SK-N-SH (cell line): ENCODE data around the gene C20orf204. TPM values are rescaled to one million over a fixed set of nuclear protein-coding genes. Genes with fewer than 3 reads are reported as not detected.

ENCODE experiments used
- CTCF ChIA-PET: fragments of 300-600, 350-600 bp; formaldehyde crosslinking; extraction: SDS; loops from one replicate; lab custom pipeline; 2021; lab: Yijun Ruan, JAX
- POLR2A ChIA-PET: fragments of 350-600 bp; sonication (Branson Sonifier 250); formaldehyde crosslinking; extraction: SDS; loops from one replicate; lab custom pipeline; 2020; ENCODE audit warnings: antibody characterized with exemption, inconsistent platforms; lab: Yijun Ruan, JAX
- DNase-seq: peaks from one replicate; pipeline ENCODE4 v3.0.0; 2012
- H2AFZ ChIP-seq: fragments of 200-600 bp; sonication (generic); 2 replicates; pipeline ENCODE4 v1.8.1; 2016; ENCODE audit warnings: antibody characterized with exemption, mild to moderate bottlenecking, low read depth
- H3F3A ChIP-seq: fragments of 200-600 bp; sonication (generic); replicated peaks from 2 replicates; pipeline ENCODE3; 2016; ENCODE audit warnings: antibody characterized with exemption, mild to moderate bottlenecking; ENCODE audit not compliant: insufficient read depth
- H3K27ac ChIP-seq, 2 experiments: fragments of 200-500 bp in 1 of 2; fragments of 200-600 bp in 1 of 2; sonication (Bioruptor generic) in 1 of 2; sonication (generic), shearing (Covaris generic) in 1 of 2; 2 replicates each; pipeline versions ENCODE4 v1.5.1 to v1.6.1; 2014 to 2016; ENCODE audit warnings: low read depth in 2 of 2, inconsistent platforms in 1 of 2, low read length in 1 of 2, mild to moderate bottlenecking in 1 of 2, mixed read lengths in 1 of 2
- H3K27me3 ChIP-seq: fragments of 200-600 bp; sonication (generic), shearing (Covaris generic); 2 replicates; pipeline ENCODE4 v1.6.1; 2016; ENCODE audit warnings: mixed run types; ENCODE audit not compliant: insufficient read depth
- H3K36me3 ChIP-seq, 2 experiments: fragments of 200-500 bp in 1 of 2; fragments of 200-600 bp in 1 of 2; sonication (Bioruptor generic) in 1 of 2; sonication (generic) in 1 of 2; replicated peaks in 1 of 2; 2 replicates each; pipeline versions ENCODE3 to v1.5.1; 2014 to 2016; ENCODE audit warnings: low read length in 1 of 2, mild to moderate bottlenecking in 1 of 2; ENCODE audit not compliant: insufficient read depth in 2 of 2, control insufficient read depth in 1 of 2
- H3K4me1 ChIP-seq, 2 experiments: fragments of 200-500 bp in 1 of 2; fragments of 200-600 bp in 1 of 2; sonication (Bioruptor generic) in 1 of 2; sonication (generic), shearing (Covaris generic) in 1 of 2; 2 replicates each; pipeline versions ENCODE4 v1.5.1 to v1.6.1; 2014 to 2016; ENCODE audit warnings: low read depth in 1 of 2, low read length in 1 of 2, mixed run types in 1 of 2; ENCODE audit not compliant: insufficient read depth in 2 of 2, control insufficient read depth in 1 of 2
- H3K4me2 ChIP-seq: fragments of 200-600 bp; sonication (generic), shearing (Covaris generic); 2 replicates; pipeline ENCODE4 v1.6.1; 2017; ENCODE audit warnings: mixed run types
- H3K4me3 ChIP-seq, 2 experiments: fragments of 200-500 bp in 1 of 2; fragments of 200-600 bp in 1 of 2; sonication (Bioruptor generic) in 1 of 2; sonication (generic), shearing (Covaris generic) in 1 of 2; 2 replicates each; pipeline versions ENCODE4 v1.5.1 to v1.8.1; 2014 to 2016; ENCODE audit warnings: low read depth in 2 of 2, inconsistent platforms in 1 of 2, low read length in 1 of 2, mild to moderate bottlenecking in 1 of 2, mixed read lengths in 1 of 2, moderate library complexity in 1 of 2
- H3K79me2 ChIP-seq: fragments of 200-600 bp; sonication (generic); 2 replicates; pipeline ENCODE4 v1.8.1; 2017; ENCODE audit warnings: mild to moderate bottlenecking; ENCODE audit not compliant: insufficient read depth
- H3K9ac ChIP-seq: fragments of 200-600 bp; sonication (generic); 2 replicates; pipeline ENCODE4 v1.6.1; 2017; ENCODE audit warnings: mixed run types
- H3K9me2 ChIP-seq: fragments of 200-600 bp; sonication (generic); 2 replicates; pipeline ENCODE4 v1.6.1; 2017; ENCODE audit warnings: mixed run types
- H3K9me3 ChIP-seq: fragments of 200-600 bp; sonication (generic); 2 replicates; pipeline ENCODE4 v1.6.1; 2017; ENCODE audit warnings: mixed run types, mild to moderate bottlenecking, moderate library complexity
- H4K20me1 ChIP-seq: fragments of 200-600 bp; sonication (generic); 2 replicates; pipeline ENCODE4 v1.6.1; 2017; ENCODE audit warnings: mild to moderate bottlenecking, mixed run types; ENCODE audit not compliant: insufficient read depth
- EP300 ChIP-seq, 2 experiments: IDR thresholded peaks; 2 replicates each; pipeline versions ENCODE4 v1.4.0 to v1.6.1; 2012; ENCODE audit warnings: borderline replicate concordance in 1 of 2, low read depth in 1 of 2, low read length in 1 of 2
- EZH2phosphoT487 ChIP-seq: fragments of 200-600 bp; sonication (generic); IDR thresholded peaks from 2 replicates; pipeline ENCODE4 v1.6.1; 2017; ENCODE audit warnings: low read depth, mixed run types, mild to moderate bottlenecking, antibody characterized with exemption, moderate library complexity, borderline replicate concordance
- FOXM1 ChIP-seq: IDR thresholded peaks from 2 replicates; pipeline ENCODE4 v1.4.0; 2012; ENCODE audit warnings: low read depth, mild to moderate bottlenecking
- GATA2 ChIP-seq: sonication (generic); formaldehyde crosslinking; IDR thresholded peaks from 2 replicates; pipeline ENCODE4 v1.5.0; 2020; ENCODE audit warnings: mild to moderate bottlenecking, missing genetic modification reagents
- JUND ChIP-seq: IDR thresholded peaks from 2 replicates; pipeline ENCODE4 v1.4.0; 2012
- MAX ChIP-seq: IDR thresholded peaks from 2 replicates; pipeline ENCODE4 v1.4.0; 2012; ENCODE audit warnings: low read depth
- POLR2AphosphoS5 ChIP-seq: IDR thresholded peaks from 2 replicates; pipeline ENCODE4 v1.6.1; 2012; ENCODE audit warnings: low read depth, low read length
- RAD21 ChIP-seq: IDR thresholded peaks from 2 replicates; pipeline ENCODE4 v1.6.1; 2012; ENCODE audit warnings: mild to moderate bottlenecking, low read length
- SMC3 ChIP-seq: IDR thresholded peaks from 2 replicates; pipeline ENCODE4 v1.6.1; 2012; ENCODE audit warnings: low read depth, low read length, improper control_type of control experiment
- TCF12 ChIP-seq: IDR thresholded peaks from 2 replicates; pipeline ENCODE4 v1.4.0; 2012
- TEAD4 ChIP-seq: IDR thresholded peaks from 2 replicates; pipeline ENCODE4 v1.4.0; 2012; ENCODE audit warnings: mild to moderate bottlenecking, borderline replicate concordance; ENCODE audit not compliant: insufficient read depth
- YY1 ChIP-seq: IDR thresholded peaks from 2 replicates; pipeline ENCODE4 v1.4.0; 2012; ENCODE audit warnings: low read depth, mild to moderate bottlenecking
- WGBS: methylation state at CpG from one replicate; pipeline ENCODE4 v1.1.6; 2017; ENCODE audit warnings: low lambda C conversion rate; 5-methylcytosine and 5-hydroxymethylcytosine counted together
- polyA plus RNA-seq, 3 experiments: library from polyadenylated mRNA; depleted of rRNA; stranded (reverse); fragments of >200 nt; gene quantifications; 2 replicates each; pipeline ENCODE4 v1.2.3, GENCODE V29; 2012
- TF ChIP-seq, protein P1 (sequence below): fragments of 200-600 bp; sonication (generic); IDR thresholded peaks from 2 replicates; pipeline ENCODE4 v1.6.1; 2017; ENCODE audit warnings: antibody characterized with exemption, mild to moderate bottlenecking, moderate library complexity

C20orf204 gene
- polyA plus RNA-seq, 1 of the 3 experiments (the other 2 are of a cell fraction), result 0.21 TPM

DNA sequence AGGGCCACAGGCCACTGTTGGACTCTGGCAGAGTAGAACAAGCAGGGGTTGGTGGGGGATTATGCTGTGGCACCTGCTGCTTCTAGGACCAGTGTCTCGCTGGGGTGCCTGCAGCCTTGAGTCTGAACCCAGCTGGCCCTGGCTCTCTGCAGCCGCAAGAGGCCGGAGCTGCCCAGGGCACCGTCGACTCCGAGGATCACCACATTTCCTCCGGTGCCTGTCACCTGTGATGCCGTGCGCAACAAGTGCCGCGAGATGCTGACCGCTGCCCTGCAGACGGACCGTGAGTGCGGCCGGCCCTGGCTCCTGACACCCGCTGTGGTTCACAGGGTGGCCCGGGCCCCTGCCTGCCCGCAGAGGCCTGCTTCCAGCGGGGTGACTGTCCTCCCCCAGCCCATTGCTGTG is 33.2 kb downstream of the C20orf204 start:
- Histone ChIP-seq H3K9ac (no peak overlapping the region), H3K27ac (no peak overlapping the region), H3K79me2 (0 out of 2 replicates have a peak, but pooled peaks cover 2% of the 10 kb centered on the region), H3K27me3 (no peaks in the 10 kb centered on the region), H3K4me3 (no peak overlapping the region), H2AFZ (no peak overlapping the region), H4K20me1 (no peaks in the 10 kb centered on the region), H3K4me2 (no peak overlapping the region), H3K9me3 (no peaks in the 10 kb centered on the region), H3K9me2 (no peaks in the 10 kb centered on the region), H3K4me1 (peaks cover 5 to 8% of the 10 kb centered on the region in 2 experiments; a peak in 2 of 4 replicates), H3F3A (no peaks in the 10 kb centered on the region), H3K36me3 (peaks cover 0 to 17% of the 10 kb centered on the region in 2 experiments)
- ChIA-PET POLR2A (no interaction called here), CTCF (interaction anchor here (0.7 to 2.9 kb wide), 21 partner anchors 9 to 194 kb away, joined by 3 to 21 read pairs (median 4); partner anchors contain the start of genes DNAJC5, LKAAEAR1, OPRL1 and RGS19)
- TF ChIP-seq TEAD4 (no peak), EP300 (IDR thresholded peaks at IDR 0.05; ENCODE audit: borderline replicate concordance in 1 of 2, low read depth in 1 of 2, low read length in 1 of 2) (no peak), FOXM1 (no peak), EZH2phosphoT487 (no peak), MAX (no peak), TCF12 (no peak), YY1 (no peak), POLR2AphosphoS5 (no peak), JUND (no peak), GATA2 (CRISPR knock-in tag) (no peak)
- 75% methylated on average over 2 of the region's 20 CpGs for WGBS
- DNase-seq, result no peak

GRCh38 chr20:64069614-64070243 is 33.7 kb downstream of the C20orf204 start:
- Histone ChIP-seq H3F3A (no peaks in the 10 kb centered on the region), H3K9me3 (no peaks in the 10 kb centered on the region), H3K4me2 (no peak overlapping the region), H3K9ac (no peak overlapping the region), H3K36me3 (peaks cover 0 to 17% of the 10 kb centered on the region in 2 experiments), H3K4me1 (peaks cover 0 to 4% of the 10 kb centered on the region in 2 experiments; a peak in 1 of 4 replicates), H3K4me3 (no peak overlapping the region; a peak in 1 of 4 replicates), H2AFZ (no peak overlapping the region), H3K27me3 (no peaks in the 10 kb centered on the region), H4K20me1 (no peaks in the 10 kb centered on the region), H3K27ac (no peak overlapping the region), H3K79me2 (no peaks in the 10 kb centered on the region), H3K9me2 (no peaks in the 10 kb centered on the region)
- TF ChIP-seq FOXM1, result no peak
- TF ChIP-seq, protein P1, sequence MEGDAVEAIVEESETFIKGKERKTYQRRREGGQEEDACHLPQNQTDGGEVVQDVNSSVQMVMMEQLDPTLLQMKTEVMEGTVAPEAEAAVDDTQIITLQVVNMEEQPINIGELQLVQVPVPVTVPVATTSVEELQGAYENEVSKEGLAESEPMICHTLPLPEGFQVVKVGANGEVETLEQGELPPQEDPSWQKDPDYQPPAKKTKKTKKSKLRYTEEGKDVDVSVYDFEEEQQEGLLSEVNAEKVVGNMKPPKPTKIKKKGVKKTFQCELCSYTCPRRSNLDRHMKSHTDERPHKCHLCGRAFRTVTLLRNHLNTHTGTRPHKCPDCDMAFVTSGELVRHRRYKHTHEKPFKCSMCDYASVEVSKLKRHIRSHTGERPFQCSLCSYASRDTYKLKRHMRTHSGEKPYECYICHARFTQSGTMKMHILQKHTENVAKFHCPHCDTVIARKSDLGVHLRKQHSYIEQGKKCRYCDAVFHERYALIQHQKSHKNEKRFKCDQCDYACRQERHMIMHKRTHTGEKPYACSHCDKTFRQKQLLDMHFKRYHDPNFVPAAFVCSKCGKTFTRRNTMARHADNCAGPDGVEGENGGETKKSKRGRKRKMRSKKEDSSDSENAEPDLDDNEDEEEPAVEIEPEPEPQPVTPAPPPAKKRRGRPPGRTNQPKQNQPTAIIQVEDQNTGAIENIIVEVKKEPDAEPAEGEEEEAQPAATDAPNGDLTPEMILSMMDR, result peak; percentile 76
- TF ChIP-seq JUND, result no peak
- peak; percentile 43 for TF ChIP-seq SMC3
- peak; percentile 41 for TF ChIP-seq RAD21
- no CpG with 5 or more reads among the region's 14 CpGs for WGBS
- POLR2A ChIA-PET, result no interaction called here
- DNase-seq, result peak; percentile 89
- CTCF ChIA-PET, result interaction anchor here (0.6 to 2.9 kb wide), 22 partner anchors 8 to 194 kb away, joined by 3 to 21 read pairs (median 4); partner anchors contain the start of genes DNAJC5, LKAAEAR1, OPRL1 and RGS19
